ENCODE measurements around the gene IQGAP2. TPM values are rescaled to one million over a fixed set of nuclear protein-coding genes. Genes with fewer than 3 reads are reported as not detected.

Gene IQGAP2
- polyA plus RNA-seq, 1 experiment, result 0.63 TPM

DNA sequence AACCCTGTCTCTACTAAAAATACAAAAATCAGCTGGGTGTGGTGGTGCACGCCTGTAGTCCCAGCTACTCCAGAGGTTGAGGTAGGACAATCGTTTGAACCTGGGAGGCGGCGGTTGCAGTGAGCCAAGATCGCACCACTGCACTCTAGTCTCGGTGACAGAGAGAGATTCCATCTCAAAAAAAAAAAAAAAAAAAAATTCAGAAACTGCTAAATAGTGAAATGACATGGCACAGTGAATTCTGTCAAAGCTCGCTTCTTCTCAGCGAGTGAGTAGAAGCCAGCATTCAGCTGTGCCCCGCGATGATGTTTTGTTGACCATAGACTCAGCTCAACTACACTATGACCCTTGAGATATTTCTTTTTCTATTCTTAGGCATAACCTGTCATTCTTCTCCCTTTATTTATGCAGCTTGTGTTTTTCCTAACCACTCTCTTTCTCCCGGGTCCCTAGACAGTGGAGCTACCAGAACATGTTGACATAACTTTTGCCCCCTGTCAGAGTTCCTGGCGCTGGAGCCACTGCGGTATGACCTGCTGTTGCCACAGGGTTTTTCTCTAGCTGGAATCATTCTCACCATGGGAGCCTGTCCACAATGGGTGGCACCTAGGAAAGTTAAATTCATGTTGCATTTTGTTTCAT is 13.5 kb upstream of the IQGAP2 start:
- H3K27ac ChIP-seq (ENCODE audit: low read depth, low read length), result no peak overlapping the region
- no peak for DNase-seq (ENCODE audit: low read depth, low spot score)
- ChIA-PET POLR2A (no interaction called here), CTCF (no interaction called here)
- H3K9me3 ChIP-seq (ENCODE audit: control insufficient read depth, insufficient read depth, low read length), result no peaks in the 10 kb centered on the region
- no peak overlapping the region for H3K4me3 ChIP-seq (ENCODE audit: low read depth, low read length)
- TF ChIP-seq, protein P1, sequence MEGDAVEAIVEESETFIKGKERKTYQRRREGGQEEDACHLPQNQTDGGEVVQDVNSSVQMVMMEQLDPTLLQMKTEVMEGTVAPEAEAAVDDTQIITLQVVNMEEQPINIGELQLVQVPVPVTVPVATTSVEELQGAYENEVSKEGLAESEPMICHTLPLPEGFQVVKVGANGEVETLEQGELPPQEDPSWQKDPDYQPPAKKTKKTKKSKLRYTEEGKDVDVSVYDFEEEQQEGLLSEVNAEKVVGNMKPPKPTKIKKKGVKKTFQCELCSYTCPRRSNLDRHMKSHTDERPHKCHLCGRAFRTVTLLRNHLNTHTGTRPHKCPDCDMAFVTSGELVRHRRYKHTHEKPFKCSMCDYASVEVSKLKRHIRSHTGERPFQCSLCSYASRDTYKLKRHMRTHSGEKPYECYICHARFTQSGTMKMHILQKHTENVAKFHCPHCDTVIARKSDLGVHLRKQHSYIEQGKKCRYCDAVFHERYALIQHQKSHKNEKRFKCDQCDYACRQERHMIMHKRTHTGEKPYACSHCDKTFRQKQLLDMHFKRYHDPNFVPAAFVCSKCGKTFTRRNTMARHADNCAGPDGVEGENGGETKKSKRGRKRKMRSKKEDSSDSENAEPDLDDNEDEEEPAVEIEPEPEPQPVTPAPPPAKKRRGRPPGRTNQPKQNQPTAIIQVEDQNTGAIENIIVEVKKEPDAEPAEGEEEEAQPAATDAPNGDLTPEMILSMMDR (IDR thresholded peaks at IDR 0.05; ENCODE audit: low read depth, low read length), result no peak
- peaks cover 2% of the 10 kb centered on the region for H3K27me3 ChIP-seq (ENCODE audit: control insufficient read depth, insufficient read depth, low read length)

DNA sequence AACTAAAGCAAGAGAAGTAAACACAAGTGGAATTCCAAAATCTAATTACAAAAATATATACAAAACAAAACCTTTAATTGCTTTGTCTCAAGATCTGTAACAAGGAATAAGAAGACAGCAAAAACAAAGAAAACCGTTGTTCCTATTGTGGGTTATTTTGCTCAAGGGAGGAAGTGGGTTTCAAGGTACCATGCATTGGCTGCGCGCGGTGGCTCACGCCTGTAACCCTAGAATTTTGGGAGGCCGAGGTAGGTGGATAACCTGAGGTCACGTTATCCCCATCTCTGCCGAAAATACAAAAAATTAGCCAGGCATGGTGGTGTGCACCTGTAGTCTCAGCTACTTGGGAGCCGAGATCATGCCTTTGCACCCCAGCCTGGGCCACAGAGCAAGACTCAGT is 12.1 kb upstream of the IQGAP2 start:
- POLR2A ChIA-PET, result no interaction called here
- CTCF ChIA-PET, result no interaction called here

GRCh38 chr5:76393035-76393680 is 9.9 kb upstream of the IQGAP2 start:
- ChIA-PET POLR2A (no interaction called here), CTCF (no interaction called here)
- H3K27me3 ChIP-seq (ENCODE audit: control insufficient read depth, insufficient read depth, low read length), result peaks cover 2% of the 10 kb centered on the region
- no peaks in the 10 kb centered on the region for H3K9me3 ChIP-seq (ENCODE audit: control insufficient read depth, insufficient read depth, low read length)
- DNase-seq (ENCODE audit: low read depth, low spot score), result no peak
- H3K4me3 ChIP-seq (ENCODE audit: low read depth, low read length), result no peak overlapping the region
- no peak overlapping the region for H3K27ac ChIP-seq (ENCODE audit: low read depth, low read length)
- TF ChIP-seq, protein P1 (IDR thresholded peaks at IDR 0.05; ENCODE audit: low read depth, low read length), result no peak

More for the DNA sequence above, 12.1 kb upstream of the IQGAP2 start:
- TF ChIP-seq, protein P1 (IDR thresholded peaks at IDR 0.05; ENCODE audit: low read depth, low read length), result no peak
- no peaks in the 10 kb centered on the region for H3K9me3 ChIP-seq (ENCODE audit: control insufficient read depth, insufficient read depth, low read length)
- H3K27ac ChIP-seq (ENCODE audit: low read depth, low read length), result no peak overlapping the region
- no peak for DNase-seq (ENCODE audit: low read depth, low spot score)
- no peak overlapping the region for H3K4me3 ChIP-seq (ENCODE audit: low read depth, low read length)
- H3K27me3 ChIP-seq (ENCODE audit: control insufficient read depth, insufficient read depth, low read length), result peaks cover 2% of the 10 kb centered on the region

GRCh38 chr5:76397200-76397599 is 5.9 kb upstream of the IQGAP2 start:
- Histone ChIP-seq H3K27ac (ENCODE audit: low read depth, low read length) (no peak overlapping the region), H3K27me3 (ENCODE audit: control insufficient read depth, insufficient read depth, low read length) (peaks cover 11% of the 10 kb centered on the region), H3K4me3 (ENCODE audit: low read depth, low read length) (no peak overlapping the region), H3K9me3 (ENCODE audit: control insufficient read depth, insufficient read depth, low read length) (no peaks in the 10 kb centered on the region)
- DNase-seq (ENCODE audit: low read depth, low spot score), result no peak
- ChIA-PET CTCF (no interaction called here), POLR2A (no interaction called here)
- TF ChIP-seq, protein P1 (IDR thresholded peaks at IDR 0.05; ENCODE audit: low read depth, low read length), result no peak

GRCh38 chr5:76399268-76399667 is 3.8 kb upstream of the IQGAP2 start:
- CTCF ChIA-PET, result no interaction called here
- Histone ChIP-seq H3K27me3 (ENCODE audit: control insufficient read depth, insufficient read depth, low read length) (peaks cover 24% of the 10 kb centered on the region), H3K9me3 (ENCODE audit: control insufficient read depth, insufficient read depth, low read length) (peaks cover 3% of the 10 kb centered on the region; the same call in 1 of the 2 replicates), H3K27ac (ENCODE audit: low read depth, low read length) (no peak overlapping the region), H3K4me3 (ENCODE audit: low read depth, low read length) (no peak overlapping the region)
- no peak for DNase-seq (ENCODE audit: low read depth, low spot score)
- TF ChIP-seq, protein P1 (IDR thresholded peaks at IDR 0.05; ENCODE audit: low read depth, low read length), result no peak
- POLR2A ChIA-PET, result no interaction called here
